OCI-M1 (cell line): Measurements from ENCODE around the gene TRIO.

ENCODE experiments used
- DNase-seq: peaks from one replicate; lab custom pipeline; 2025; lab: John Stamatoyannopoulos, UW

TRIO gene

DNA sequence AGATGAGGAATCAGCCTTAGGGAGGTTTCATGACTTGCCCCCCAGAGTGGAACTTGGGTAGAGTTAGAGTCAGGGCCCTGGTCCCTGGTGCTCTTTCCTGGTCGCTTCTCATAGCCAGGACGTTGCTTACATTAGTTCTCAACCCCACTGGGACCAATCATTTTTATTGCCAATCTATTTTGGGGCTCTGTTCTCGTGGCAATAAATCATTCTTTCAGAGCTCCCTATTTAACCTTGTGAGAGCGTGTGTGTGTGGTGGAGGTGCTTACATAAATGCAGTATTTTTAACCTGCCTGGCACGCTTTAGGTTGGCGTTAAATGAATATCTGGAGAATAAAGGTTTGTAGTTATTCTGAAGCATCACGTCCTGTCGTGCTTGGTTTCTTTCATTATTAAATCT is 4.1 kb downstream of the TRIO start:
- DNase-seq = no peak

DNA sequence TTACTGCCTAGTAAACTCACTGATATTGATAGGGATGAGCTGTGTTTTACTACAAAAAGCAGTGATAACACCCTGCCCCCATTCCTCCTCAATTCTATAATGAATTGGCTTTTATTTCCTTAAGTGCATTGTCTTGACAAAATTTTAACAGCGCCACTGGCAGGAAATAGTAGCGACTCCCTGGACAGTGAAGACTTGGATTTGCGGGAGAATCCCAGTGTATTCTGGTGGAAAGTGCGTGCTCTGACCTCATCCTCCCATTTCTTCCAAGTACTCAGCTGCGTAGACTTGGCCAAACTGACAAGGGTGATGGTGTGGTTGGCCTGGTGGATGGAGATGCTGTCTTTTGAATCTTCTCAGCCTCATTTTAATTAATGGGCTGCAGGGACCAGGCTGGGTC is 5.3 kb downstream of the TRIO start:
- DNase-seq = no peak

DNA sequence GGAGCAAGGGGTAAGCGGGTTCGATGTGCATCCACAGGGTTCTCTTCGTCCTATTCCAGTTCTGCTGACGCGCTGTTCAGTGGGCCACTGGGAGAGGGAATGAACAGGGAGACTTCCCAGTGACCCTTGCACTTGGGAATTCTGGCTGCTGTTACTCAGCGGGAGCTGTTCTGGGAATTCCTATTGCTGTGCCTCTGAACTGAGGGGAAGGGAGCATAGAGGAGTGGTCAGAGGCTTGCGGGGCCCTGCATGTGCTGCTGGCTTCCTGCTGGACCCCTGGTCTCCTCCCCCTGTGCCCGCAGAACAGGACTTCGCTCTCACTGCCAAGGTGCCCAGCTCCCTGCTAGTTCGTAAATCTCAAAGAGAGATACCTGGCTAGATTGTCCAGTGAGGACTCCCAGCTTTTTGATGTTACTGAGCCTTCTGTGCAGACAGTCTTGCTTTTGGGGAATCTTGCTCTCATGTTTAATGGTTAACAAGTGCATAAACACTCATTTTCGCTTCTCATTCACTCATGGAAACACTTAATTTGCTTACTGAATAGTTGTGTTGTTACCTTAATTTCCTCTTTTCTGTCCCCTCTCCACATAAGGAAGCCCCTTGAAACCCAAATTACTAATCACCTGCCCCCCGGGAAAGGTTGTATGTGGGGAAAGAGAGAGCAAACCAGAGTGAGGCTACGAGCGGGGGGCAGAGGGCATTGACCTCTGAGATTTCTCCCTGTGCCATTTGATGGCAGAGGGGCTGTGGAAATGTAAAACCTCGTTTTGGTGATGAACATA is 5.9 kb downstream of the TRIO start:
- no peak for DNase-seq

DNA sequence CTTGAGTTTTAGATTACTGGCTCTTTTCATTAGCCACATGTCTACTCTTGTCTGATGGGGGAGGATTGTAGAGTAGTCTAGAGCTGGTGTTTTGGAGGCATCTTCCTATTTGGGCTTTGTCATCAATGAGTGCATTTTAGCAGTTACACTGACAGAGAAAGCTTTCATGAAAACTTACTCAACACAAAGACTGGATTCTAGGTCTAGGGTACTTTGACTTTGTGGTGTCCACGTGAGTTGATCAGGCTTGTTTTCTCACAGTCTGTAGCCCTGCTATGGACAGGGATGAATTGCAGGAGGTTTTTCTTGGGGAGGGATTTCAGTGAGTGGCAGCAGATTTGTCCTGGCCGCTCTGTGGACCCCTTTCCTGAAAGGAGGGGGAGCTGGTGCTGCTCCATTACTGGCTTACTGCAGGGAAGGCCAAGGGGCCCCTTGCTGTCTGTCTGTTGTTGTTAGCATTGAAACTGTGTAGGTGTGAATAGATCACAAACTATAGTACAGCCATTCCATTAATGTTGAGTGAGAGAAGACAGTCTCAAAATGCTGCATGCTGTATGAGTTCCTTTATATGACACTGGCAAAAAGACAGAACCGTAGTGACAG is 6.6 kb downstream of the TRIO start:
- DNase-seq = no peak

DNA sequence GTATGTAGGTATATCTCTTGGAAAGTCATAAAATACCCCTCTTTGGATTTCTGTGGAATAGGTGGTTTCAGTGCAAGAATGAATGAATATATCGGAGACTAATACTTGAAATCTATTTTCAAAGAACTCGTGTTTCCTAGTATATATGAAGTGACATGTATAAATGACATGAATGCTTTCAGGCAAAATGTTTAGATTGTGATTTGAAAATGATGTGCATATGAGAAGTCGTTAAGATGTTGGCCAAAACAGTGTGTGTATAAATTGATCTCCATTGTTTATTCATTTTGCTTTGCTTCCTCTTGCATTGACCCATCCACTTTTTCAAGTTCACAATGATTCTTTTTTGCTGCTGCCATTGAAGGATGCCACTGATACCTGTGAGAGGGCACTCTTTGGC is 8.3 kb downstream of the TRIO start:
- no peak for DNase-seq

DNA sequence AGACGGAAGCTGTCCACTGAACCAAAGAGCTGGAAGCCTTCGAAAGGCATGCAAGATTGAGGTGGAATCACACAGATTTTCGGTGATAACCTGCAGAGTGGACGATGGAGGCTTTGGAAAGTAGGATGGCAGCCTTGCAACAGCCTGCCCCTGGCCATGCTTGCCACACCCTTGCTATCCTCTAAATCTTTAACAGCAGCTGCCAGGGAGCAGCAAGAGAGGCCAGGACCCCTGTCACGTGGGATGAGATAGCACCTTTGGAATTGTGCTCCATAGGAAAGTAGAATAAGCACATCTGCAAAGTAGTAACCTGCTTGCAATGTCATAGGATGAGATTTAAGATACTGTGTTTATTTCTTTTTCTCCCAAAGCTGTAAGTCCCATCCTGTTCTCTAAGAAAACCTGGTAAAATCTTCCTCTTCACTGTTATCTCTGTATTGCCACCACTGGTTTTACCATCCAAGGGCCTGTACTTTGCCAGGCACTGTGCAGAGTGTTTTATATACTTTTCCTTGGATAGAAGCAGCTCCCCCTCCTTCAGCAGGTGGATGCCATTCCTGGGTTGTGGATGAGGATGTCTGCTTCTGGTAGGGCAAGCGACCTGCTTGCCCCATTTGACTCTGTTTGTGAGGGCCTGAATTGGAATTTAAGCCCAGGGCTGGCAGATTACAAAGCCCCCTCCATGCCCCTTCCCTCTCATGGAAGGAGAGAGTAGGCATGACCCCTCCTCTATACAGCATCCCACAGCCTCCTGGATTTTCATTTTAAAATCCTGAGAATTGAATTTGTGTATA is 10.1 kb downstream of the TRIO start:
- DNase-seq = no peak

DNA sequence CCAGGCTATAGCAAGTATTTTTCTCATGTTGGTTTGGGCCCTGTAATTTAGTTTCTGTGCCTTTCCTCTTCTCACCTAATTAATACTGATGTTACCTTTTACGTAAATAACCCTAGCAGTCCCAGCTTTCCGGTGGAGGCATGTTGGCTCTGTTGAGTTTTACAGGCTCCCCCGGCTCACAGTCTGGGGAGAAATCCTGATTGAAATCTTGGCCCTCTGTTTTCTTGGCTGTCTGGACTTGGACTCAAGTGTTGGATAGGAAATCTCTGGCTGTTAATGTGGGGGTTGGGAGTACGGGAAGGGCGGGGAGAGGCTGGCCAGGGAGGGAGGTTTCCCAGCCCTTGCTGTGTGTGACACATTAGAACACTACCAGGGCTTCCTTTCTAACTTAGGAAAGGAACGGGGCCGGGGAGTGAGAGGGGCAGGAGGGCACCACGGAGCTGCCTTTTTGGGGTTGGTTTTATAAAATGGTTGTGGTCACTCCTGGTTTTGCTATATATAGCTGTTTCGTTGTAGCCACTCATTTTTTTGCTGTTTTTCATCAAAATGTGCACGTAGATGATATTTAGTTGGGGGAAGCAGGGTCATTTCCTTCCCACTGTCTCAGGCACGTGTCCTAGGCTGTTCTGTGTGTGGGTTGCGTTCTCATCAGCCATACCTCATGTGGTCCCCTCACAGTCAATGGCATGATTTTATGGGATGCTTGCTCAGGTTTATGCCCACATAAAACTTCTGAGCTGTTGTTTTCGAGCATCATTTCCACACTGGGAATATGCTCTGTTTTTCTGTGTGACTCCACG is 11.0 kb downstream of the TRIO start:
- no peak for DNase-seq

DNA sequence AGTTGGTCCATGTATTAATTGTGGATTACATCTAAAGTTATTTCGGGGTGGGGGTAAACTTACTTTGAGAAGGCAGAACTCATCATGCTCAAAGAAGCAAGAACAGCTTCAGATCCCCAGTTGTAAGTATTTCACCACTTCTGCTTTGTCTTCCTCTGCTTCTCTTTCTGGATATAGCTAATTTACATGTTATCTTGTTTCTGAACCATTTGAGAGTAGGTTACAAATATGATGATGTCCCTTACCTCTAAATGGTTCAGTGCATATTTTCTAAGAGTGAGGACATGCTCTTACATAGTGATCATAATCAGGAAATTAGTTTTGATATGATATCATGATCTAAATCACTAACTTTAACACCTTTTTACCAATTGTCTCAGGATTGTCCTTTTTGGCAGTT is 11.9 kb downstream of the TRIO start:
- DNase-seq = no peak

DNA sequence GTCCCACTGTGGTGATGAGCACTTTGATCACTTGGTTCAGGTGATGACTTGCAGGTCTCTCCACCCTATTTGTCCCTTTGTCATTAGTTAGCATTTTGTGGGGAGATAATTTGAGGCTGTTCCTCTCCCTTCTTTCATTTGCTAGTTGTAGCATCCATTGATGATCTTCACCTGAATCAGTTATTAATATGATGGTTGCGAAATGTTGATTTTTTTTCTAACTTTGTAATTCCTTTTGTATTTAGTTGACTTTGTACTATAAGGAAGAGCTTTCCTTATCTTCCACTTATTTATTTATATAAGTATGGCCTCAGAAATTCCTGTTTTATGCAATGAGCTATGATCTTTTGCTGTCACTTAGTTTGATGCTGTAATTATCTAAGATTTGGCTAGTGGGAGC is 12.6 kb downstream of the TRIO start:
- DNase-seq = no peak

DNA sequence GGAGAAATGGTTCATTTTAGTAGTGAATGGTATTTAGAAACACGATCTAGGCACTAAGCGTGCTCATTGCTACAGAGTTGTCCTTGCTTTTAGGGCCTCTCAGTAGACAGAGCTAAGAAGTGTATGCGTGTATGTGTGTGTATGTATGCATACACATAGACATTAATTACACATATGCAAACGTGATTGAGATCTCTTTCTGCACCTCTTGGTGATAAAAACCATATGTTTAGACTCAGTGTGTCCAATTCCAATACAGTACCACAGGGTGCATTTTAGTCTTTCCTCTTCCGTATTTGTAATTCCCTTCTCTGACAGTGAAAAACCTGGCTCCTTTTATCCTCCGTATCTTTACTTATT is 13.1 kb downstream of the TRIO start:
- no peak for DNase-seq

DNA sequence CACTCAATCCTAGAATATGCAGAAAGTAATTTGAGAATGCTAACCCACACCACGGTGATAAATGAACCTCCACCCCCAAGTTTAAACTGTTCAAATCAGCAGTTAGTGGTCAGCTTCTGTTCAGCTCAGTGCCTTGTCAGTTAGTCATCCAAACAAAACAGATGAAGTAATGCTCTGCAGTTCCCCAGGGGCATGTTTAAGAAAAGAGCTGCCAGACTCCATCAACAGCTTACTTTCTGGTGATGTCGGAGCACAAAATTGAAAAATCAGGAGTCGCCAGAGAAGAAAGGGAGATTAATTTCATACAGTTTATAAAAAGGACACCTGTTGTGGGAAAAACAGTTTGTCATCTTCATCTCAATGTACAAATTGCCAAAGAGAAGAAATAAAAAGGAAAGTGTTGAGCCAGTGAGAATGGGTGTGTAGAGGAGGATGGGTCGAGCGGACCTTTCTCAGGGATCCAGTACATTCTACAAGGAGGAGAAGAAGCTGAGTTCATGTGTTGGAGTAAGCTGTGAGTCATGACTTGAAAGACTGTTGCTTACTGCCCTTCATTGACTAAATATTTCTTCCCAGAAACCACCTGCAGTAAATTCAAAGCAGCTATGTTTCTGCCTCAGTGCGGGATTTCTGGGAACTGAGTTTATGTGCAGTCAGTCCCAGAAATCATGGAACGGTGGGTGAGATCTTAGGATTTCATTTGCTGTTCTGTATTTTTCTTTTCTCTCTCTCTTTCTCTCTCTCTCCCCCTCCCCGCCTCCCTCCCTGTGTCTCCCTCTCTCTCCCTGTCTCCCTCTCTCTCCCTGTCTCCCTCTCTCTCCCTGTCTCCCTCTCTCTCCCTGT is 13.7 kb downstream of the TRIO start:
- DNase-seq = no peak

DNA sequence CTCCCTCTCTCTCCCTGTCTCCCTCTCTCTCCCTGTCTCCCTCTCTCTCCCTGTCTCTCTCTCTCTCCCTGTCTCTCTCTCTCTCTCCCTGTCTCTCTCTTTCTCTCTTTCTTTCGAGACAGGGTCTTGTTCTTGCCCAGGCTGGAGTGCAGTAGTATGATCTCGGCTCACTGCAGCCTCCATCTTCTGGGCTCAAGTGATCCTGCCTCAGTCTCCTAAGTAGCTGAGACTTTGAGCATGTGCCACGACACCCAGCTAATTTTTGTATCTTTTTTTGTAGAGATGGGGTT is 14.3 kb downstream of the TRIO start:
- DNase-seq = no peak

DNA sequence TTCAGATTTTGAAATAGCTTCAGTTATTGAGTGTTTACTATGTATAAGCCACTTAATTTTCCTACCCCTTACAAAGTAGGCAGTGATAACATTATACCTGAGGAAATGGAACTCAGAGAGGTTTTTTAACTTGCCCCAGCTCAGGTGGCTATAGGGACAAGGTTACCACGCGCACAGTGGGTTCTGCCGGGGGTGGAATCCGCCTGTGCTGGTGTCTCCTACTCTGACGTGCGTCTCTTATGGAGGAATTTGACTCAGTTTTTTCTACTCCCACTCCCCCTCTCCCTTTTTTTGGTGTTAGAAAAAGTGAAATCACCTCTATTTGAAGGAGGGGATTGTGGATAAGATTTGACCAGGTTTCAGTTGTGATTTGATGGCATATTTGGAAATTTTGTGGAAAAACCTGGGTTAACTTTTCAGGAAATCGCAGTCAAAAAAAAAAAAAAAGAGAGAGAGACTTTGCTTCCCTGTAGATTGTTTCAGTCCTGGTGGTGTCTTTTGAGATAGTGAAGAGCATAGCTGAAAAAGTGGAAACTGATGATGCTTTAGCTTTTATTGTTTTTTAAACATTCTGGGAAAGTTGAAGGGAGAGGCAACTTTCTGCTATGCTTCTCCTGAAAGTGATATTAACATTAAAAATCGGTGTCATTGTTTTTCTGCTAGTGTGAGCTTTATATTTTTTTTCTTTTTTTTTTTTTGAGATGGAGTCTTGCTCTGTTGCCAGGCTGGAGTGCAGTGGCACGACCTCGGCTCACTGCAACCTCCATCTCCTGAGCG is 15.9 kb downstream of the TRIO start:
- no peak for DNase-seq

DNA sequence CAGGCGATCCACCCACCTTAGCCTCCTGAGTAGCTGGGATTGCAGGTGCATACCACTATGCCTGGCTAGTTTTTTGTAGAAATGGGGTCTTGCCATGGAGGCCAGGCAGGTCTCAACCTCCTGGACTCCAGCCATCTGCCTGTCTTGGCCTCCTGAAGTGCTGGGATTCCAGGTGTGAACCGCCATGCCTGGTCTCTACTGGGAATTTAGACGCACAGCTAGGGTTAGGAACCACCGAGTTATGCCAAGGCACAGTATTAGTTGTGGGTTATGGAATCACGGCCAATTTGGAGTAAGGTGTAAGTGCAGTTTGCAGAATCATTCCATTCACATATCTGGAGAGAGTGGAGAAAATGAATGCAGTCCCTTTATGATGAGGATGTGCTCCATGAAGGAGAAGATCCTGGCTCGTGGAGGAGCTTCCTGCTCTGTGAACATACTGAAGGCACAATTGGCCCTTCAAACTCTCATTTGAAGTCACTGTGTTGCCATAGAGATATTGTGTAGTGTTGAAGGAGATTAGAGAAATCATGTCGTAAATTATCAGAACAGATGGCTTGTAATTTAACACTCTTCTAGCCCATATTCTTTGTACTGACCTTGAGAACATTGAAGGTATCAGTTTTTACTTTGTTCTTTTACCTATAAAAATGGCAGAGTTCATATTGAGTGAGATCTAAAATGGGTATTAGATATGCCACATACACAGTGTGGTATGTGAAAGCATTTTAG is 18.8 kb downstream of the TRIO start:
- DNase-seq = no peak

DNA sequence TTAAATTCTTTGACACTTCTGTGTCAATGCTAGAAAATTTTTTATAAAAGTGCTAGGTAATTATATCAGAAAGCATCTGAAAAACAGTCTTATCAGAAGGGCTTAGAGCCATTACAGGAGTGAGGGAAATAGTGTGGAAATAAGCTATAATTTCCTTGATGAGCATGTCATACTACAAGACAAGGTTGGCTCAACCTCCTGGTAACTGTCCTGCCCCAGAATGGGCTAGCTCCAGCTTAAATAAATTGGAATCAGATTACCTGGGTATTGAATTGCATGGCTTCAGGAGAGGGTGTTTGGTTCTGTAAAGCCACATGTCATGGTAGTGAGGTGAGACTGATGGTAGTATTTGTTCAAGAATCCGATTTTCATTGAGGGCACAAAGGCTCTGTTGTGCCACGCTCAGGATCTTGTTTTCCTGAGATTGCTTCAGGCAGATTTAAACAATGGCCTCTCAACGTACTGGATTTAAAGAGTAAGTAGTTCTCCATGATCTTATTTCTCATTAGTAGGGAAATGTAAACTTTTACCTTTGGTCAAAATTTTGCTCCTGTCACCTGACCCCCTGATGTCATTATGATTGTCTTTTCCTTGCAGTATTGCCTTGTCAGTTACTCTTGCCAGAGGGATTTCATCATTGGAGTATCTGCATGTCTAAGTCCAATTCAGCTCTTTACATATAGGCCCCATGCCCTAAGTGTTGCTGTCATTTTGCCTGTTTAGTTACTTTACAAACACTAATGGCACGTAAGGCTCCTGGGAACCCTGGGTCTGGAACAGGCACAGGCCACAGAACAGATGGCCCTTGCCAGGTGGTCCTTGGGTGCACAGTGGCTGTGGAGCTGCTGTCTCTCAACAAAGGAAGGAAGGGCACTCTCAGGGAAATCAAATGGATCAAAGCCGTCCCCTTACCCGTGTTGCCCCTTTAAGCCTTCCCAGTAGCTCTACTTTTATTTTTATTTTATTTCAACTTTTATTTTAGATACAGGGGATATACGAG is 21.3 kb downstream of the TRIO start:
- DNase-seq = no peak

DNA sequence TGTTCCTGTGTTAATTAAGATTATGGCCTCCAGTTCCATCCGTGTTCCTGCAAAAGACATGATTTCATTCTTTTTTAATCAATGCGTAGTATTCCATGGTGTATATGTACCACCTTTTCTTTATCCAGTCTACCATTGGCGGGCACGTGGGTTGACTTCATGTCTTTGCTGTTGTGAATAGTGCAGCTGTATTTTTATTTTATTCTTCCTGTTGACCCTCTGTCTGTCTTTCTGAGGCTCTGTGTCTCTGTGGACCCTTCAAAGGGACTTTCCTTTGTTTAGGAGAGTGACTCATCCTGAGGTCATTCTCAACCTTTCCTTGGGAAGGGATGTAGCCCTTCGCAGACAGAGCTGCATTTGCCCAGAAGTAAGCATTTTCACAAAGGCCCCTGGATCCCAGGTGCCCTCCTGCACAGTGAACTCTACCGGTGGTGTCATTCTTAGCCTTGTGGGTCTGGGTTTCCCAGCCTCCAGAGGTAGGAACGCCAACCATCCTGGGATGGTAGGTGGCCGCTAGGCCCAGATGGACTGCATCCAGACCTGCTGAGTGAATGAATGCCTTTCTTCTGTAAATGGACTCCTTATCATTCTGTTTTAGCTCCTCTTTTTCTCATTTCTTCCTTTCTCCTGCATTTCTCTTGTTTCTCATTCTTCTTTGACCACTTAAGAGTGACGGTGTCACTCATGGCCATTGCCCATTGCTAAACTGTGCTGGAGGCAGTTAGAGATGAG is 22.4 kb downstream of the TRIO start:
- DNase-seq = no peak

DNA sequence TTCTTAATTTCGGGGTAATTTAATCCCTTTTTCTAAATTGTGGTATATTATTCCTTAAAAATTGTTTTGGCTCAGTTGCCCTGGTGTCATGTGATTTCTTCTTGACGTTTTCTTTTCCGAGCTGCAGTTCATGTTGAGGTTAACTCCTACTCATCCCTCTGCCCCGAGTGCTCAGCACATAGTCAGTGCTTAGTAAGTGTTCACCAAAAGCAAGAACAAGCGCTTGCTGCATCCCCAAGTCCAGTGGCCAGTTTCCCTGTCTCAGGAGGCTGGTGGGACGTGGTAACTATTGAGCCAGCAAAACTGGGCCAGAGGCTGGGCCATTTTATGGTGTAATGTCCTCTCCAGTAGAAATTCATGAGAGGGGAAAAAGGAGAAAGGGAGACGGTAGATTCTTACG is 23.3 kb downstream of the TRIO start:
- no peak for DNase-seq

DNA sequence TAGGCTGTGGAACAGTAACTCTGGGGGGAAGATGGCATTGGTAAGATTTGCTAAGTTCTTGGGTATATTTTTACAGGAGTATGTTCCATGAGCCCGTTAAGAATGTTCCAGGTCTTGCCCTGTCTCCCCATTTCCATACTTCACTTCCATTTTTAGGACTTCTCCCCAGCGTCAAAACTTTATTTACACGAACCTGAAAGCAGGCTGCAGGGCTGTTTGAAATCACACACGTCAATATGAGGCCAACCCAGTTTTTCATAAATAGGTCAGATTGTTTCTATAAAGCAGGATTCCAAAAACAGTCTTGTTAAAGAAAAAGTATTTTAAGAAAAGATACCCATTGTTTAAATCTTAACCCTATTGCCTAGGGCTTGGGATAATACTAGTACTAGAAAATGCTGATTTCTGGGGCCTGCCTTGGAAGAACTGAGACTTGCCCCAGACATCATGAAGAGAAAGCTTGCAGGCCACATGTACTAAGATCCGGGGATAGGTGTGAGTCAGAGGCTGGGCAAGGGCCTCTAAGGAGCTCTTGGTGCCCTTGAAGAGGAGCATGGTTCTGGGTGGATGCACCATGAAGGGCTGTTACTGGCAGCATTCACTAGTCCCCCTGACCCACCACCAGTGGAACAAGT is 24.2 kb downstream of the TRIO start:
- no peak for DNase-seq
